Measurements from ENCODE around the gene GFRA1.

Gene GFRA1

GRCh38 chr10:116240157-116240950, 32.7 kb downstream of the GFRA1 start:
- DNase-seq = no peak

GRCh38 chr10:116239229-116239628, 33.8 kb downstream of the GFRA1 start:
- DNase-seq = no peak

DNA sequence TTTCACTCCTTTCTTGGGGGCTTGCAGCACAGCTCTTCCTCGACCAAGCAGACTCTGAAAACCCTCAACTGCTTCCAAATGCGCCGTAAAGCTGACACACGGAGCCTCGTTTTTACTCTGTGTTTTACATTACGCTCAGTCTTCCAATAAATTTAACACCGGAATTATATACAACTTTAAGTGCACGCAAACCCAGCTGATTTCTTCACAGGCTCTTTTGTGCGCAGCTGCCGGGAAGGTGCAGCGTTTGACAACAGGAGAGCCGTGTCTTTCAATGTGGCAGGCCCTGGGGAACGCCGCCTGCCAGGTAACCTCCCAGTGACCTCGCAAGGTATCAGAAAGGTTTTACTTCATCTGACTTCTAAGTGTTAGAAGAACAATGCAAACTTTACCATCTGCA, 35.0 kb downstream of the GFRA1 start:
- DNase-seq = no peak

- DNase-seq = no peak
These were observed 35.7 kb downstream of the GFRA1 start for GRCh38 chr10:116237260-116237659.

GRCh38 chr10:116233230-116233629, 39.8 kb downstream of the GFRA1 start:
- no peak for DNase-seq

GRCh38 chr10:116232613-116233012, 40.4 kb downstream of the GFRA1 start:
- DNase-seq = no peak

DNA sequence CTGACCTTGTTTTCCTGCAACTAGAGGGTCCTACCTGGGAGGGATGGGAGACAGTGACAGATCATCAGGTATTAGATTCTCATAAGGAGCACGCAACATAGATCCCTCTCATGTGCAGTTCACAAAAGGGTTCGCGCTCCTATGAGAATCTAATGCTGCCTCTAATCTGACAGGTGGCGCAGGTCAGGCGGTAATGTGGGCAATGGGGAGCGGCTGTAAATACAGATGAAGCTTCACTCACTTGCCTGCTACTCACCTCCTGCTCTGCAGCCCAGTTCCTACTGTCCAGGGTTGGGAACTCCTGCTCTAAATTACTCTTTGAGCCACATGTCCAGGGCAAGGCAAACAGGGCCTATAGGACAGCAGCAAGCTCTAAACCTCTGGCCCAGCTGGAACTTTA, 46.2 kb downstream of the GFRA1 start:
- no peak for DNase-seq

- no peak for DNase-seq
These were observed 47.0 kb downstream of the GFRA1 start for GRCh38 chr10:116226053-116226452.

GRCh38 chr10:116223289-116223688, 49.7 kb downstream of the GFRA1 start:
- no peak for DNase-seq

- DNase-seq = no peak
These were observed 52.0 kb downstream of the GFRA1 start for GRCh38 chr10:116221053-116221452.

DNA sequence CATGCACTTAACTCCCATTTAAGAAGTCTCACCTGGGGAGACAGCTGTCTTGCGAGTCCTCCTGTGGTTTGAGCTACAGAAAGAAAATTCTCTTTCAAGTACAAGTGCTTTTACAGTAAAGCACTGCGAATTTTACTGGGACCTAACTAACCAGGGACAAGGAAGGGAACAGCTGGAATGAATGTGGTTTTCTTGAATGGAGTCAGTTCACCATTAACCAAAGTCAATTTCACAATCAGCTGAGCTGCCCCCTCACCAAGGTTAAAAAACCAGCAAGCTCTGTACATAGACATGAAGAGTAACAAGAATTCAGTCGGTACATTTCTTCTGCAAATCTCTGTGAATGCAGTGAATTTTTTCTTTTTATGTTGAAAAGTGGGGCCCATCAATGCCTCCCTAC, 56.3 kb downstream of the GFRA1 start:
- DNase-seq = no peak

DNA sequence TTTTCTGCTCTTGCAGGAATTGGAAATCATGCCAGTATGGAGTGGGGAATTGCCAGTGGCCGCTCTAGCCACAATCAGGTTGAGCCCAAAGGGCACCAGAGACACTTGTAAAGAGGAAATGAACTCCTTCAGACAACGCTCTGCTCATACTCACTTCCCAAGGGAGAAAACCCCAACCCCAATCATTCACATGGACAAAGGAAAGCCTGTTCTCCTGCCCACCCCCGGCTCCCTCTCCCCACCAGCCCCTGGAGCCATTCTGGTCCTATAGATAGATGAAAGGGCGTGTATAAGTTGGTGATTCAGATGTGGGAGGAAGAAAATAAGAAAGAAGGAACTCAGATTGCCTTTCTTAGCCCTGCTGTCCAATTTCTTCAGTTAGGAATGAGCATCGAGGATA, 57.4 kb downstream of the GFRA1 start:
- no peak for DNase-seq

DNA sequence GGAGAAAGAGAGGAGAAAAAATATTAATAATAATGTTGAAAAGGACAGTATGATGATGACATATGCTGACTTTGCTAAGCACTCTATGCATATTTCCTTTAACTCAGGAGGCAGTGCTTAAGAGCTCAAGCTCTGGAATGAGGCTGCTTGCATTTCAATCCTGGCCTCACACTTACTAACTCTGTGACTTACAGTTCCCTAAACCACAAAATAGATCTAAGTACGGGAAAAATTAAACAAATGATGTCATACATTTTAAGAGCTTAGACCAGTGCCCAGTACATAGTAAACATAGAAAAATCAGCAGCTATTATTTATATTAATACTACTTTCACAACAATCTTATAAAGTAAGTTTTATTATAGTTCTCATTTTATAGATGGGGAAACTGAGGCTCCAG, 61.3 kb downstream of the GFRA1 start:
- no peak for DNase-seq

- no peak for DNase-seq
These were observed 62.2 kb downstream of the GFRA1 start for GRCh38 chr10:116210588-116211346.

DNA sequence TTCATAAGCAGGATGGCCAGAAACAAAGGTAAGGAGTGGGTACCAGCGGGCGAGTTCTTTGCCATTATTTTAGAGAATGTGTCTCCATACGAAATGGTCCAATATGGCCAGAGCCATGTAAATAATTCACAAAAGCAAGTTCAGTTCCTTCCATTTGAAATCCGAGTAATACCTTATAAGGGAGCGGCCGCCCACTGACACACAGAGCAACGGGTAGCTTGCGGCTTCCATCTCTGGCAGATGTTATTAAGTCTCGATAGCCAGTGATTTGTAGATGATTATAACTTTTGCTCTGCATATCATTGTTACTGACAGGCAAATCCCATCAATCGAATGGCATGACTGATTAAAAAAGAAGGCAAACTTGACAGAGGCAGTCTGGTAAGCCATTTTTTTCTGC, 63.2 kb downstream of the GFRA1 start:
- no peak for DNase-seq

DNA sequence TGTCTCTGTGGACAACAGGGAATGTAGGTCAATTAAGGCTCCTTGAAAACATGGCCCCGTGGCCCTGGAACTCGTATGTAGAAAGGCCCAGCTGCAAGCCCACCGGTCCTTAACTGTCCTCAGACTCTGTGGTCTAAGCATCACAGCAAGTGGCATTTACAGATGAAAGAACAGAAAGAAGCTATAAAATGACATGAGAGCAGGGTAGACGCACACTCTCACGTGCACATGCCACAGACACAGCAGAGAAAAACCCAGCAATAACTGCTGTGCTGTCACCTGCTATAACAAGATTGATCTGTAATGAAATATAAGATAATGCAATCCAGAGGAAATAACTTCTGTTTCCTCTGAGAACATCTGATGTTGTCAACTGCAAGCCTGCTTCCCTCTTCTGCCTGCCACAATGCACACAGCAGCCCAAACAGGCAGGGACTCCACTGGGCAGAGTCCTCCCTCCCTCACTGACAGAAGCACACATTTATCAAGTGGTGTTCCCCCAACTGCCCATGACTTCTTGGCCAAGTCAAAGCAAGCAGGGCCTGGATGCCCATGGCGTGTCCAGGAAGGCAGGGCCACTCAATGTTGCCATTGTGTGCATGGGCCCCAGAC, 63.9 kb downstream of the GFRA1 start:
- no peak for DNase-seq

DNA sequence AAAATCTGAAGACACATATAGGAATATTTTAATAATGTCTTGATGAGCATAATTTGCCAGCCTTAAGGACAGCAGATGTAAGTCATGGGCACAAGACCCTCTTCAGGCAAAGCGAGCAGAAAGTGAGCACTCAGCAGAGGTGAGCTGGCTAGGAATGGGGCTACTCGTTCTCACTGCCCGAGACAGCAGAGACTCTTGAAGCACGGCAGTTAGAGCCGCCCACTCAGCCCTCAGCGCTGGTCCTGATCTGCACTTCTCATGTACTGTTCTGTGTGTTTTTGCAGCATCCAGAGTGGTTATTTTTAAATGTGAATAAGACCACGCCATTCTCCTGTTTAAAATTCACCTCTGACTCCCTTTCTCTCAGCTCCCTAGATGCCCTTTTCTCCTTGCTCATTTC, 65.3 kb downstream of the GFRA1 start:
- no peak for DNase-seq

DNA sequence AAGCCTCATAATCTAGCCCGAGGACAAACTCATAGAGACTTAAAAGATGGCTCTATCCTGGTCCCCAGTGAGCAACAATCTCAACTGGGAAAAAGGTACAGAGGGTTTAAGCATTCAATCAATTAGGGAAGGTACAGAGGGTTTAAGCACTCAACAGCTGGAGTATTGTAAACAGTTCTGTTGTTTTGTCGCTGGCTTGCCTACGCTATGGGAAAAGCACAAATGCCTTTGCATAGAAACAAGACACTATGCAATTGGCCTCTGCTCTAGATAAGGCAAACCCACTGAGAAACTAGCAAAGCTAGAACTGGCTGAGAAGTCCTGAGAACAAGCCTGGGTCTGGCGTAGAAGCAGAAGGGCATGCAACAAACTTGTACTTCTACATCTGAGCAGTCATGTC, 69.3 kb downstream of the GFRA1 start:
- no peak for DNase-seq

GRCh38 chr10:116201670-116202430, 71.2 kb downstream of the GFRA1 start:
- no peak for DNase-seq

DNA sequence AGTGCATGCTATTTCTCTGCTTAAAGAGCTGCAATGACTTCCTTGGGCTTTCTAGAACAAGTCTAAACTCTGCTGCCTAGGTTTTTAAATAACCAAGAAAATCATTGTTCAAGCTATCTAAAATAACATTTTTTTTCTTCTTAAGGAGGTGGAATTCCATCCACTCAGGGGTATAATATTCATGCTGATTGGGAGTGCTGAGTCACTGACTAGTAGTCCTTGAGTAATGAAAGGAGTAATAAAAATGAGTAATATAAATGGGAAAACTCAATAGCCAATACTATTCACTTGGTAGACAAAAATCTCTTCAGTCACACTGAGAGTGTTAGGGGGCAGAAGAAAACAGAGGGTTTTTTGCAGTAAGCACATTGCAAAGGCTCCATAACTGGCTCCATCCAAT, 72.0 kb downstream of the GFRA1 start:
- DNase-seq = no peak

- DNase-seq = no peak
These were observed 74.3 kb downstream of the GFRA1 start for GRCh38 chr10:116198676-116199035.

DNA sequence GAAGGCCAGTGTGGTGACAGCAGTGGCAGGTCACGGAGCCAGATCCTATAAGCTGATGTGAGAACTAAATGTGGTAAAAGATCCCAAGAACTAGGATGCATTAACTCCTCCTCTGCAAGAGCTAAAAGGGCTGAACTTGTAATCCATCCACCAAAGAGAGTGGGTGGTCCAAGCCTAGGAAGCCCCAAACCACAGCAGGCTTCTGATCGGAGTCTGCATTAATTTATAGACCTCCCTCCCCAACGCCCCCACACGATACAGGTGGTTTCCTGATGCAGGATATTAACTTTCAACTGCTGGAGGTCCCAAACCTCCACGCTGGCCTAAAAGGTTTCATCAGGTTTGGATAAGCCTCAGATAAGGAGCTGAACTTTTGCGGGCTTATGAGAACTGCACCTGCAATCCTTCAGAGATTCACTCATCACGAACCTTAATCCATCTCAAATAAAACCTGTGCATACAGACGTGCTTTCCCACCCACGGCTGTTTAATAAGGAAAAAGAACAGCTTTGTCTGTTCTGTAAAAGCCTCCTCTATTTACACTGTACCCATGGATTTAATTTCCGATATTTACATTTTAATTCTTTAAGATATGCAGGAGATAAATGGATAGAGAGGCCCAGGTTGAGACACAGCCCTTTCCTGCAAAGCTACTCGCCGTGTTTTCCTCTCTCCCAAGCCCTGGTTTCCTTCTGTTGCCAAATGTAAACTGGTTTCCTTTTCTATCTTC, 74.9 kb downstream of the GFRA1 start:
- no peak for DNase-seq

GRCh38 chr10:116195583-116195982, 77.4 kb downstream of the GFRA1 start:
- DNase-seq = no peak

Measured in GOT3 (cell line).